ENCODE measurements around the gene SNX30.

The SNX30 gene

GRCh38 chr9:112869917-112870316, 119.4 kb downstream of the SNX30 start:
- no peak overlapping the region for H3K4me3 ChIP-seq (ENCODE audit: low read depth in 1 of 5, low read length in 5 of 5)
- H3K9ac ChIP-seq (ENCODE audit: low read length in 5 of 5), result no peak overlapping the region
- H3K9me3 ChIP-seq (ENCODE audit: control insufficient read depth in 5 of 5, low read length in 5 of 5), result no peaks in the 10 kb centered on the region
- H3K4me1 ChIP-seq (ENCODE audit: control insufficient read depth in 5 of 5, insufficient read depth in 5 of 5, low read length in 5 of 5), result peaks cover 2 to 19% (median 13%) of the 10 kb centered on the region in 5 donors
- no peak overlapping the region for H3K27ac ChIP-seq (ENCODE audit: low read depth, low read length)
- H3K36me3 ChIP-seq (ENCODE audit: control insufficient read depth in 5 of 5, insufficient read depth in 5 of 5, low read length in 5 of 5), result peaks cover 0 to 23% (median 16%) of the 10 kb centered on the region in 5 donors
- no peaks in the 10 kb centered on the region for H3K27me3 ChIP-seq (ENCODE audit: control insufficient read depth in 5 of 5, insufficient read depth in 4 of 5, low read length in 5 of 5)

GRCh38 chr9:112870556-112870955, 120.0 kb downstream of the SNX30 start:
- Histone ChIP-seq H3K27ac (ENCODE audit: low read depth, low read length) (no peak overlapping the region), H3K36me3 (ENCODE audit: control insufficient read depth in 5 of 5, insufficient read depth in 5 of 5, low read length in 5 of 5) (peaks cover 0 to 23% (median 20%) of the 10 kb centered on the region in 5 donors), H3K4me3 (ENCODE audit: low read depth in 1 of 5, low read length in 5 of 5) (no peak overlapping the region)

GRCh38 chr9:112872019-112872418, 121.5 kb downstream of the SNX30 start:
- Histone ChIP-seq H3K4me1 (ENCODE audit: control insufficient read depth in 5 of 5, insufficient read depth in 5 of 5, low read length in 5 of 5) (peaks cover 0 to 5% (median 3%) of the 10 kb centered on the region in 5 donors), H3K36me3 (ENCODE audit: control insufficient read depth in 5 of 5, insufficient read depth in 5 of 5, low read length in 5 of 5) (peaks cover 0 to 24% (median 21%) of the 10 kb centered on the region in 5 donors), H3K9ac (ENCODE audit: low read length in 5 of 5) (no peak overlapping the region), H3K27me3 (ENCODE audit: control insufficient read depth in 5 of 5, insufficient read depth in 4 of 5, low read length in 5 of 5) (no peaks in the 10 kb centered on the region), H3K27ac (ENCODE audit: low read depth, low read length) (no peak overlapping the region), H3K4me3 (ENCODE audit: low read depth in 1 of 5, low read length in 5 of 5) (no peak overlapping the region), H3K9me3 (ENCODE audit: control insufficient read depth in 5 of 5, low read length in 5 of 5) (no peaks in the 10 kb centered on the region)

More at GRCh38 chr9:112870556-112870955, 120.0 kb downstream of the SNX30 start:
- Histone ChIP-seq H3K9ac (ENCODE audit: low read length in 5 of 5) (no peak overlapping the region), H3K9me3 (ENCODE audit: control insufficient read depth in 5 of 5, low read length in 5 of 5) (no peaks in the 10 kb centered on the region), H3K27me3 (ENCODE audit: control insufficient read depth in 5 of 5, insufficient read depth in 4 of 5, low read length in 5 of 5) (no peaks in the 10 kb centered on the region), H3K4me1 (ENCODE audit: control insufficient read depth in 5 of 5, insufficient read depth in 5 of 5, low read length in 5 of 5) (peaks cover 0 to 17% (median 10%) of the 10 kb centered on the region in 5 donors)

- Histone ChIP-seq H3K4me1 (ENCODE audit: control insufficient read depth in 5 of 5, insufficient read depth in 5 of 5, low read length in 5 of 5) (peaks cover 0 to 4% (median 0%) of the 10 kb centered on the region in 5 donors), H3K36me3 (ENCODE audit: control insufficient read depth in 5 of 5, insufficient read depth in 5 of 5, low read length in 5 of 5) (peaks cover 0 to 34% (median 17%) of the 10 kb centered on the region in 5 donors), H3K9ac (ENCODE audit: low read length in 5 of 5) (no peak overlapping the region), H3K27ac (ENCODE audit: low read depth, low read length) (no peak overlapping the region), H3K9me3 (ENCODE audit: control insufficient read depth in 5 of 5, low read length in 5 of 5) (no peaks in the 10 kb centered on the region), H3K4me3 (ENCODE audit: low read depth in 1 of 5, low read length in 5 of 5) (no peak overlapping the region), H3K27me3 (ENCODE audit: control insufficient read depth in 5 of 5, insufficient read depth in 4 of 5, low read length in 5 of 5) (no peaks in the 10 kb centered on the region)
These were observed 123.3 kb downstream of the SNX30 start for GRCh38 chr9:112873773-112874405.

- no peak overlapping the region for H3K4me3 ChIP-seq (ENCODE audit: low read depth in 1 of 5, low read length in 5 of 5)
These were observed 128.2 kb downstream of the SNX30 start for GRCh38 chr9:112878752-112879151.

GRCh38 chr9:112880650-112881049, 130.1 kb downstream of the SNX30 start:
- no peak overlapping the region for H3K9ac ChIP-seq (ENCODE audit: low read length in 5 of 5)
- H3K27me3 ChIP-seq (ENCODE audit: control insufficient read depth in 5 of 5, insufficient read depth in 4 of 5, low read length in 5 of 5), result no peaks in the 10 kb centered on the region
- no peaks in the 10 kb centered on the region for H3K9me3 ChIP-seq (ENCODE audit: control insufficient read depth in 5 of 5, low read length in 5 of 5)

More at GRCh38 chr9:112878752-112879151, 128.2 kb downstream of the SNX30 start:
- Histone ChIP-seq H3K9ac (ENCODE audit: low read length in 5 of 5) (no peak overlapping the region), H3K27ac (ENCODE audit: low read depth, low read length) (no peak overlapping the region), H3K36me3 (ENCODE audit: control insufficient read depth in 5 of 5, insufficient read depth in 5 of 5, low read length in 5 of 5) (peaks cover 0 to 29% (median 14%) of the 10 kb centered on the region in 5 donors), H3K9me3 (ENCODE audit: control insufficient read depth in 5 of 5, low read length in 5 of 5) (no peaks in the 10 kb centered on the region), H3K27me3 (ENCODE audit: control insufficient read depth in 5 of 5, insufficient read depth in 4 of 5, low read length in 5 of 5) (no peaks in the 10 kb centered on the region), H3K4me1 (ENCODE audit: control insufficient read depth in 5 of 5, insufficient read depth in 5 of 5, low read length in 5 of 5) (no peaks in the 10 kb centered on the region)

GRCh38 chr9:112881331-112881730, 130.8 kb downstream of the SNX30 start:
- no peak overlapping the region for H3K4me3 ChIP-seq (ENCODE audit: low read depth in 1 of 5, low read length in 5 of 5)
- H3K27me3 ChIP-seq (ENCODE audit: control insufficient read depth in 5 of 5, insufficient read depth in 4 of 5, low read length in 5 of 5), result no peaks in the 10 kb centered on the region
- no peak overlapping the region for H3K9ac ChIP-seq (ENCODE audit: low read length in 5 of 5)
- H3K4me1 ChIP-seq (ENCODE audit: control insufficient read depth in 5 of 5, insufficient read depth in 5 of 5, low read length in 5 of 5), result no peaks in the 10 kb centered on the region
- no peak overlapping the region for H3K27ac ChIP-seq (ENCODE audit: low read depth, low read length)
- H3K9me3 ChIP-seq (ENCODE audit: control insufficient read depth in 5 of 5, low read length in 5 of 5), result no peaks in the 10 kb centered on the region
- peaks cover 0 to 29% (median 10%) of the 10 kb centered on the region in 5 donors for H3K36me3 ChIP-seq (ENCODE audit: control insufficient read depth in 5 of 5, insufficient read depth in 5 of 5, low read length in 5 of 5)

More at GRCh38 chr9:112880650-112881049, 130.1 kb downstream of the SNX30 start:
- no peak overlapping the region for H3K4me3 ChIP-seq (ENCODE audit: low read depth in 1 of 5, low read length in 5 of 5)
- no peaks in the 10 kb centered on the region for H3K4me1 ChIP-seq (ENCODE audit: control insufficient read depth in 5 of 5, insufficient read depth in 5 of 5, low read length in 5 of 5)
- no peak overlapping the region for H3K27ac ChIP-seq (ENCODE audit: low read depth, low read length)
- H3K36me3 ChIP-seq (ENCODE audit: control insufficient read depth in 5 of 5, insufficient read depth in 5 of 5, low read length in 5 of 5), result peaks cover 0 to 29% (median 10%) of the 10 kb centered on the region in 5 donors

- Histone ChIP-seq H3K4me3 (ENCODE audit: low read depth in 1 of 5, low read length in 5 of 5) (no peak overlapping the region), H3K36me3 (ENCODE audit: control insufficient read depth in 5 of 5, insufficient read depth in 5 of 5, low read length in 5 of 5) (peaks cover 0 to 10% (median 4%) of the 10 kb centered on the region in 5 donors), H3K27me3 (ENCODE audit: control insufficient read depth in 5 of 5, insufficient read depth in 4 of 5, low read length in 5 of 5) (no peaks in the 10 kb centered on the region), H3K4me1 (ENCODE audit: control insufficient read depth in 5 of 5, insufficient read depth in 5 of 5, low read length in 5 of 5) (no peaks in the 10 kb centered on the region), H3K27ac (ENCODE audit: low read depth, low read length) (no peak overlapping the region), H3K9me3 (ENCODE audit: control insufficient read depth in 5 of 5, low read length in 5 of 5) (no peaks in the 10 kb centered on the region), H3K9ac (ENCODE audit: low read length in 5 of 5) (no peak overlapping the region)
These were observed 133.5 kb downstream of the SNX30 start for GRCh38 chr9:112884101-112884500.

- no peaks in the 10 kb centered on the region for H3K9me3 ChIP-seq (ENCODE audit: control insufficient read depth in 5 of 5, low read length in 5 of 5)
- H3K9ac ChIP-seq (ENCODE audit: low read length in 5 of 5), result no peak overlapping the region
- H3K4me1 ChIP-seq (ENCODE audit: control insufficient read depth in 5 of 5, insufficient read depth in 5 of 5, low read length in 5 of 5), result peaks cover 0 to 4% (median under 1%) of the 10 kb centered on the region in 5 donors
- peaks cover 0 to 3% (median 0%) of the 10 kb centered on the region in 5 donors for H3K27me3 ChIP-seq (ENCODE audit: control insufficient read depth in 5 of 5, insufficient read depth in 4 of 5, low read length in 5 of 5)
- H3K4me3 ChIP-seq (ENCODE audit: low read depth in 1 of 5, low read length in 5 of 5), result no peak overlapping the region
- peaks cover 0 to 10% (median 4%) of the 10 kb centered on the region in 5 donors for H3K36me3 ChIP-seq (ENCODE audit: control insufficient read depth in 5 of 5, insufficient read depth in 5 of 5, low read length in 5 of 5)
- no peak overlapping the region for H3K27ac ChIP-seq (ENCODE audit: low read depth, low read length)
These were observed 134.2 kb downstream of the SNX30 start for GRCh38 chr9:112884721-112885120.

GRCh38 chr9:112885324-112885723, 134.8 kb downstream of the SNX30 start:
- peaks cover 0 to 10% (median 7%) of the 10 kb centered on the region in 5 donors for H3K4me1 ChIP-seq (ENCODE audit: control insufficient read depth in 5 of 5, insufficient read depth in 5 of 5, low read length in 5 of 5)
- peaks cover 0 to 10% (median 4%) of the 10 kb centered on the region in 5 donors for H3K36me3 ChIP-seq (ENCODE audit: control insufficient read depth in 5 of 5, insufficient read depth in 5 of 5, low read length in 5 of 5)

More at GRCh38 chr9:112885324-112885723, 134.8 kb downstream of the SNX30 start:
- Histone ChIP-seq H3K4me3 (ENCODE audit: low read depth in 1 of 5, low read length in 5 of 5) (no peak overlapping the region), H3K9me3 (ENCODE audit: control insufficient read depth in 5 of 5, low read length in 5 of 5) (no peaks in the 10 kb centered on the region), H3K27me3 (ENCODE audit: control insufficient read depth in 5 of 5, insufficient read depth in 4 of 5, low read length in 5 of 5) (peaks cover 0 to 8% (median 2%) of the 10 kb centered on the region in 5 donors), H3K27ac (ENCODE audit: low read depth, low read length) (no peak overlapping the region), H3K9ac (ENCODE audit: low read length in 5 of 5) (no peak overlapping the region)

Data from subcutaneous abdominal adipose tissue (tissue), 5 donors.